Kidney (tissue), 14 donors: ENCODE measurements around the gene CD58. TPM values are rescaled to one million over a fixed set of nuclear protein-coding genes. Genes with fewer than 3 reads are reported as not detected.

Experiments
- DNase-seq, 5 donors: peaks; one replicate each; pipeline ENCODE4 v3.0.0-alpha.2; 2013 to 2020
- FAIRE-seq: peaks from 2 replicates; lab custom pipeline; 2012; peaks lifted over from hg19 to GRCh38; lab: Jason Lieb, UNC
- H3K27ac ChIP-seq, 2 donors: one replicate each; pipeline ENCODE4 v1.7.0; 2013; ENCODE audit warnings: low read depth in 2 of 2, low read length in 2 of 2, inconsistent platforms in 1 of 2
- H3K27me3 ChIP-seq: one replicate; pipeline ENCODE4 v1.7.1; 2013; ENCODE audit warnings: low read length, inconsistent platforms; ENCODE audit not compliant: control insufficient read depth, insufficient read depth
- H3K36me3 ChIP-seq, 3 donors: one replicate each; pipeline versions ENCODE4 v1.7.0 to v1.7.1; 2013; ENCODE audit warnings: low read length in 3 of 3, control low read depth in 1 of 3, inconsistent platforms in 1 of 3; ENCODE audit not compliant: insufficient read depth in 3 of 3, control insufficient read depth in 2 of 3
- H3K4me1 ChIP-seq, 3 donors: one replicate each; pipeline versions ENCODE4 v1.7.0 to v1.7.1; 2013; ENCODE audit warnings: low read length in 3 of 3, inconsistent platforms in 1 of 3, low read depth in 1 of 3; ENCODE audit not compliant: control insufficient read depth in 2 of 3, insufficient read depth in 2 of 3
- H3K4me3 ChIP-seq, 3 donors: one replicate each; pipeline versions ENCODE4 v1.7.0 to v1.8.1; 2013; ENCODE audit warnings: low read length in 3 of 3, control low read depth in 1 of 3, inconsistent platforms in 1 of 3
- H3K9ac ChIP-seq, 3 donors: one replicate each; pipeline versions ENCODE4 v1.7.0 to v1.7.1; 2013; ENCODE audit warnings: low read length in 3 of 3, control low read depth in 1 of 3, inconsistent platforms in 1 of 3
- H3K9me3 ChIP-seq, 3 donors: one replicate each; pipeline versions ENCODE4 v1.7.0 to v1.7.1; 2013; ENCODE audit warnings: low read length in 3 of 3, control low read depth in 1 of 3, inconsistent platforms in 1 of 3; ENCODE audit not compliant: control insufficient read depth in 2 of 3, insufficient read depth in 1 of 3
- intact Hi-C: fragments of 100-400 bp; cut with DNase I; formaldehyde crosslinking; loops from one replicate; pipeline ENCODE4 v1.11.1; 2022
- polyA plus RNA-seq: library from polyadenylated mRNA; stranded (reverse); fragments of 350-450 nt; fragmentation: Illumina TruSeq; extraction: RNeasy Lipid Tissue Mini Kit (QIAGEN cat#74804); gene quantifications from one replicate; pipeline ENCODE4 v1.2.3, GENCODE V29; 2014; ENCODE audit warnings: low read depth, low replicate concordance; ENCODE audit not compliant: insufficient read depth
- total RNA-seq: library from RNA; stranded (reverse); fragmentation: NEBNext Ultra II Directional; extraction: Animal tissue kit (Norgen Biotek cat#: 25700); gene quantifications from one replicate; pipeline ENCODE4 v1.2.1, GENCODE V29; 2021
- TF ChIP-seq, protein P1 (sequence below): IDR thresholded peaks from 3 replicates; pipeline ENCODE4 v1.5.1; 2012; ENCODE audit warnings: mild to moderate bottlenecking, moderate library complexity, borderline replicate concordance; ENCODE audit not compliant: insufficient read depth; ENCODE audit errors: extremely low read depth
- donor health status: control.
- donor health status: control.
- donor health status: control.
- donor health status: control.
- donor health status: control.
- donor health status: DM: yes; HTN: yes; CAD: no.
- donor health status: Normal renal cell carcinoma (clear cell type).

The CD58 gene
- total and polyA plus RNA-seq, 2 donors from 2014 or later, result 27.4 to 36.6 TPM

DNA sequence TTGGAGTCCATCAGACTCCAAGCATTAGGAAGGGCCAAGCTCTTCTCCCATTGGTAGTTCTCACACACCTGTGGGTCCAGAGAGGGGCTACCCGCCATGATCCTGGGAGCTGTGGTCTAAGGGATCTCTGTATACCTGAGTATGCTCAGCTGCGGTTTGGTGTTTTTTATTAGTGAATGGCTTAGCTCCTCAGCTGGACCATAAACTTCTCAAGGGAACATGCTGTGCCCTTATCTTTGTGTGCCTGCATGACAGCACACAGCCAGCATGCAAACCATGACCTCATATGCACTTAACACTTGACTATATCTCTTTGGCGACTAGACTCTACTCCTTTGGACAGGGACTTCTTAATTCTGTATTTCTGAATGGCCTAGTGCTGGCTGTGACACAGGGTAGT lies 94.5 kb downstream of the CD58 start:
- no peak for DNase-seq
- intact Hi-C loops, result no loop called here
- Histone ChIP-seq H3K36me3 (no peaks in the 10 kb centered on the region), H3K27ac (peak overlapping the region; percentile 98), H3K4me1 (peaks cover 8 to 52% (median 42%) of the 10 kb centered on the region in 3 donors), H3K9me3 (no peaks in the 10 kb centered on the region), H3K27me3 (no peaks in the 10 kb centered on the region), H3K9ac (peak overlapping the region in 1 of 3 donors; percentile 59), H3K4me3 (peak overlapping the region in 1 of 3 donors; percentile 33)
- TF ChIP-seq, protein P1, sequence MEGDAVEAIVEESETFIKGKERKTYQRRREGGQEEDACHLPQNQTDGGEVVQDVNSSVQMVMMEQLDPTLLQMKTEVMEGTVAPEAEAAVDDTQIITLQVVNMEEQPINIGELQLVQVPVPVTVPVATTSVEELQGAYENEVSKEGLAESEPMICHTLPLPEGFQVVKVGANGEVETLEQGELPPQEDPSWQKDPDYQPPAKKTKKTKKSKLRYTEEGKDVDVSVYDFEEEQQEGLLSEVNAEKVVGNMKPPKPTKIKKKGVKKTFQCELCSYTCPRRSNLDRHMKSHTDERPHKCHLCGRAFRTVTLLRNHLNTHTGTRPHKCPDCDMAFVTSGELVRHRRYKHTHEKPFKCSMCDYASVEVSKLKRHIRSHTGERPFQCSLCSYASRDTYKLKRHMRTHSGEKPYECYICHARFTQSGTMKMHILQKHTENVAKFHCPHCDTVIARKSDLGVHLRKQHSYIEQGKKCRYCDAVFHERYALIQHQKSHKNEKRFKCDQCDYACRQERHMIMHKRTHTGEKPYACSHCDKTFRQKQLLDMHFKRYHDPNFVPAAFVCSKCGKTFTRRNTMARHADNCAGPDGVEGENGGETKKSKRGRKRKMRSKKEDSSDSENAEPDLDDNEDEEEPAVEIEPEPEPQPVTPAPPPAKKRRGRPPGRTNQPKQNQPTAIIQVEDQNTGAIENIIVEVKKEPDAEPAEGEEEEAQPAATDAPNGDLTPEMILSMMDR, result no peak
- FAIRE-seq, result no peak

DNA sequence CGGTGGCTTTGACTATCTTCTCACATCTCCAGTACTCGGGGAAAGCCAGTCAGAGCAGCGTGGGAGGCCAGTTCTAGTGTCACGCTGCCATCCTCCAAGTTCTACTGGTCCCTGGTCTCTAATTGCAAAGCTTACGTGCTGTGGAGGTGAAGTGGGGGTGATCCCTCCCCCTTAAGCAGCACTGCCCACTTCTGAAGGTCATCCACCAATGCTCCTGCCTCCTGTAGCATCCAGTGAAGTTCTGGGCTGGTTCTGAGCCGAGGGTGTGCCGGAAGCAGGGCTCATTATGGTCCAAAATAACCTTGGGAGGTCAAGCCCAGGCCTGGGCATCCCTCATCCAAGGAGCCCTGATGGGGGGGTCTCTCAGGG lies 95.0 kb downstream of the CD58 start:
- intact Hi-C loops, result no loop called here
- no peaks in the 10 kb centered on the region for H3K36me3 ChIP-seq
- no peaks in the 10 kb centered on the region for H3K9me3 ChIP-seq
- DNase-seq (no peak), FAIRE-seq (no peak)
- H3K4me1 ChIP-seq, result peaks cover 8 to 52% (median 43%) of the 10 kb centered on the region in 3 donors
- peak overlapping the region; percentile 98 for H3K27ac ChIP-seq
- no peaks in the 10 kb centered on the region for H3K27me3 ChIP-seq
- H3K9ac ChIP-seq, result peak overlapping the region in 2 of 3 donors; percentile 28 to 59
- TF ChIP-seq, protein P1, result no peak
- peak overlapping the region in 2 of 3 donors; percentile 22 to 33 for H3K4me3 ChIP-seq

DNA sequence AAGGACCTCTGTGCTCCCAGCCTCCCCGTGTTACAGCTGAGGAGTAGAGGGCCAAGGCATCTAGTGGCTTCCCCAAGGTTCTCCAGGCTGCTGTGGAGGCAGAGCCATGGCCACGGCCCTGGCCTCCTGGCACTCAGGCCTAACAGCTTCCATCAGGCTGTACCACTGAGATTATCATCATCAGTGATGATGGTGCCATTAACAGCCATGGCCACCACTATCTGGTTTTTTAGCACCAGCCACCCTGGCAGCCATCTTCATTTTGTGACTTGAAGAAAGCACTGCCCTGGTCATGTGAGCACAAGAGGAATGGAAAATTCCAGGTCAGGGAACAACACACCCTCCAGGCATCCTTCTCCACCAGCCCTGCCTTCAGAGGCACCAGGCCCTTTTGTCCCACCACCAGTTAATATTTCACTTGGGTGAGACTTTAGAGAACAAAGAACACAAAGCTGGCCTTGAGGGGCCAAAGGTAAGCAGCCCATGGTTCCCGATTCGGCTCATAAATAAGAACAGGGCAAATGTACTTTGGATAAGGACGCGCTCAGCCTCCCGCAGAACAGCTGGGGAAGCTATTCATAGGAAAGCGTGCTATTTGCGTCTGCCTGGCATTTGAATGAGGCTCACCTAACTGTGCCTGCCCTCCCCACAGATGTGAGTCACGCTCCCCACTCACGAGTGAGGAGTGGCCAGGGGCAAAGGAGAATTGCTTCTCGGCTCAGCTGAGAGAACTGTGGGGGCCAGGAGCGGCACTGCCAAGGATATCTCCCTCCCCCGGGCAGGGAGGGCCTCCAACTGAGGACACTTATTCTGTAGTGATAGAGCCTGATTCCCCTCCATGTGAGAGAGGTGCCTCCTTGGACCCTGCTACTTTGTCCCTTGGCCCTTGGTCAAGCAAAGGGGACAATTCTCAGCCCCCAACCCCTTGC lies 95.6 kb downstream of the CD58 start:
- intact Hi-C loops, result no loop called here
- peaks cover 8 to 52% (median 43%) of the 10 kb centered on the region in 3 donors for H3K4me1 ChIP-seq
- FAIRE-seq (peak; percentile 66), DNase-seq (peak; percentile 70 to 91 (median 86))
- peak overlapping the region; percentile 98 for H3K27ac ChIP-seq
- H3K27me3 ChIP-seq, result no peaks in the 10 kb centered on the region
- H3K9me3 ChIP-seq, result no peaks in the 10 kb centered on the region
- peak overlapping the region in 2 of 3 donors; percentile 22 to 33 for H3K4me3 ChIP-seq
- H3K9ac ChIP-seq, result peak overlapping the region in 2 of 3 donors; percentile 28 to 59
- TF ChIP-seq, protein P1, result no peak
- no peaks in the 10 kb centered on the region for H3K36me3 ChIP-seq
